Hindlimb muscle (tissue), 1 donor: ENCODE results near the gene EVA1A. TPM values are rescaled to one million over a fixed set of nuclear protein-coding genes. Genes with fewer than 3 reads are reported as not detected.

Experiments
- DNase-seq: peaks from one replicate; pipeline ENCODE4 v3.0.0-alpha.2; 2013
- polyA plus RNA-seq: library from polyadenylated mRNA; unstranded; fragments of 120-200 nt; gene quantifications from one replicate; pipeline ENCODE4 v1.2.1, GENCODE V29; 2013; ENCODE audit not compliant: insufficient read length

Gene EVA1A
- polyA plus RNA-seq, 1 donor: 6.7 TPM

GRCh38 chr2:75589391-75590105 is 28.8 kb upstream of the EVA1A start:
- no peak for DNase-seq

- DNase-seq: no peak
Observed at GRCh38 chr2:75587954-75588587, 27.3 kb upstream of the EVA1A start.

GRCh38 chr2:75586971-75587370 is 26.2 kb upstream of the EVA1A start:
- DNase-seq: no peak

- no peak for DNase-seq
Observed at GRCh38 chr2:75582840-75583239, 22.1 kb upstream of the EVA1A start.

GRCh38 chr2:75580606-75581005 is 19.9 kb upstream of the EVA1A start:
- no peak for DNase-seq

- DNase-seq: no peak
Observed at GRCh38 chr2:75580156-75580555, 19.4 kb upstream of the EVA1A start.

GRCh38 chr2:75579186-75579585 is 18.4 kb upstream of the EVA1A start:
- no peak for DNase-seq

GRCh38 chr2:75577280-75577679 is 16.5 kb upstream of the EVA1A start:
- no peak for DNase-seq

GRCh38 chr2:75574106-75574505 is 13.4 kb upstream of the EVA1A start:
- no peak for DNase-seq

GRCh38 chr2:75573145-75573878 is 12.6 kb upstream of the EVA1A start:
- no peak for DNase-seq

GRCh38 chr2:75571730-75572430 is 11.1 kb upstream of the EVA1A start:
- no peak for DNase-seq

GRCh38 chr2:75570948-75571729 is 10.4 kb upstream of the EVA1A start:
- DNase-seq: peak; percentile 56

GRCh38 chr2:75570024-75570947 is 9.5 kb upstream of the EVA1A start:
- DNase-seq: no peak

GRCh38 chr2:75569546-75569945 is 8.8 kb upstream of the EVA1A start:
- DNase-seq: no peak

- DNase-seq: no peak
Observed at GRCh38 chr2:75568174-75568573, 7.4 kb upstream of the EVA1A start.

- no peak for DNase-seq
Observed at GRCh38 chr2:75565472-75566462, 5.0 kb upstream of the EVA1A start.

GRCh38 chr2:75564713-75565359 is 4.1 kb upstream of the EVA1A start:
- no peak for DNase-seq

- DNase-seq: no peak
Observed at GRCh38 chr2:75564026-75564688, 3.4 kb upstream of the EVA1A start.

- no peak for DNase-seq
Observed at GRCh38 chr2:75563591-75563990, 2.9 kb upstream of the EVA1A start.
